ENCODE measurements around the gene NT5M.

Gene NT5M

DNA sequence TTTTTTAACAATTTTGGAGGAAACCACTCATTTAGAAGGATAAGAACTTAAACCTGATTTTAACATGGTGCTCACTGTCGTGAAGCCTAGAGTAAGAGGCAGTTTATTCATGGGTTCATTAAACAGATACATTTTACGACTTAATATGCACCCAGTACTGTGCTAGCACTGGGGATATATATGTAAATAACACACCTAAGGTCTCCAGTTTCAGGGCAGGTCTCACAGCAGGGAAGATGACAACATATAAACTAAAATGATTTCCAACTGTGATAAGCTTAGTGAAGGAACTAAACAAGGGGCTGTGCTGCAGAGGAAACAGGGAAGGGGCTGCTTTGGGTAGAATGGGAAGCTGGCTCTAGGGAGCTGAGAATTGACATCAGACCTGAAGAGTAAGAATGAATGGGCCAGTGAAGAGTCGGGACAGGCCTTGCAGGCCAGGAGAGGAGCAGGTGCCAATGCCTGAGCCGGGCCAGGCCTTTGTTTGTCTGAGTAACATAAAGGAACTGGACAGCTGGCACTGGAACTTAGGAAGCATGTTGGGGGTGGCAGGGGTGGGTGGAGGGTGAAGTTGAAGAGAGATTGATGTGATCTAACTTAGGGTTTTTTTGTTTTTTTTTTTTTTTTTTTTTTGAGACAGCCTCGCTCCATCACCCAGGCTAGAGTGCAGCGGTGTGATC is 12.1 kb downstream of the NT5M start:
- Histone ChIP-seq H3K36me3 (ENCODE audit: low read length) (peaks cover 4% of the 10 kb centered on the region; the same call in 1 of the 2 replicates), H3K4me2 (ENCODE audit: low read depth, low read length, poor library complexity, severe bottlenecking) (no peak overlapping the region), H3K27me3 (ENCODE audit: low read length) (no peaks in the 10 kb centered on the region), H3K9me2 (replicated peaks; ENCODE audit: insufficient read depth, low read length) (no peaks in the 10 kb centered on the region), H2AFZ (ENCODE audit: low read depth, low read length, severe bottlenecking) (no peak overlapping the region), H3K9me3 (ENCODE audit: insufficient read depth, low read length) (no peaks in the 10 kb centered on the region), H3K27ac (ENCODE audit: low read depth, low read length) (no peak overlapping the region), H3K79me2 (ENCODE audit: insufficient read depth, low read length) (no peaks in the 10 kb centered on the region), H3K4me3 (ENCODE audit: insufficient read depth, low read length, poor library complexity, severe bottlenecking) (no peak overlapping the region), H3F3A (ENCODE audit: insufficient read depth) (no peaks in the 10 kb centered on the region), H3K9ac (ENCODE audit: low read length) (no peak overlapping the region), H4K20me1 (ENCODE audit: low read depth, low read length) (no peaks in the 10 kb centered on the region)
- TF ChIP-seq, protein P1, sequence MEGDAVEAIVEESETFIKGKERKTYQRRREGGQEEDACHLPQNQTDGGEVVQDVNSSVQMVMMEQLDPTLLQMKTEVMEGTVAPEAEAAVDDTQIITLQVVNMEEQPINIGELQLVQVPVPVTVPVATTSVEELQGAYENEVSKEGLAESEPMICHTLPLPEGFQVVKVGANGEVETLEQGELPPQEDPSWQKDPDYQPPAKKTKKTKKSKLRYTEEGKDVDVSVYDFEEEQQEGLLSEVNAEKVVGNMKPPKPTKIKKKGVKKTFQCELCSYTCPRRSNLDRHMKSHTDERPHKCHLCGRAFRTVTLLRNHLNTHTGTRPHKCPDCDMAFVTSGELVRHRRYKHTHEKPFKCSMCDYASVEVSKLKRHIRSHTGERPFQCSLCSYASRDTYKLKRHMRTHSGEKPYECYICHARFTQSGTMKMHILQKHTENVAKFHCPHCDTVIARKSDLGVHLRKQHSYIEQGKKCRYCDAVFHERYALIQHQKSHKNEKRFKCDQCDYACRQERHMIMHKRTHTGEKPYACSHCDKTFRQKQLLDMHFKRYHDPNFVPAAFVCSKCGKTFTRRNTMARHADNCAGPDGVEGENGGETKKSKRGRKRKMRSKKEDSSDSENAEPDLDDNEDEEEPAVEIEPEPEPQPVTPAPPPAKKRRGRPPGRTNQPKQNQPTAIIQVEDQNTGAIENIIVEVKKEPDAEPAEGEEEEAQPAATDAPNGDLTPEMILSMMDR (IDR thresholded peaks at IDR 0.05; ENCODE audit: insufficient read depth, low read length, poor library complexity, severe bottlenecking), result no peak
- no peak for TF ChIP-seq EZH2phosphoT487 (conservative IDR thresholded peaks at IDR 0.05; ENCODE audit: low read length)

DNA sequence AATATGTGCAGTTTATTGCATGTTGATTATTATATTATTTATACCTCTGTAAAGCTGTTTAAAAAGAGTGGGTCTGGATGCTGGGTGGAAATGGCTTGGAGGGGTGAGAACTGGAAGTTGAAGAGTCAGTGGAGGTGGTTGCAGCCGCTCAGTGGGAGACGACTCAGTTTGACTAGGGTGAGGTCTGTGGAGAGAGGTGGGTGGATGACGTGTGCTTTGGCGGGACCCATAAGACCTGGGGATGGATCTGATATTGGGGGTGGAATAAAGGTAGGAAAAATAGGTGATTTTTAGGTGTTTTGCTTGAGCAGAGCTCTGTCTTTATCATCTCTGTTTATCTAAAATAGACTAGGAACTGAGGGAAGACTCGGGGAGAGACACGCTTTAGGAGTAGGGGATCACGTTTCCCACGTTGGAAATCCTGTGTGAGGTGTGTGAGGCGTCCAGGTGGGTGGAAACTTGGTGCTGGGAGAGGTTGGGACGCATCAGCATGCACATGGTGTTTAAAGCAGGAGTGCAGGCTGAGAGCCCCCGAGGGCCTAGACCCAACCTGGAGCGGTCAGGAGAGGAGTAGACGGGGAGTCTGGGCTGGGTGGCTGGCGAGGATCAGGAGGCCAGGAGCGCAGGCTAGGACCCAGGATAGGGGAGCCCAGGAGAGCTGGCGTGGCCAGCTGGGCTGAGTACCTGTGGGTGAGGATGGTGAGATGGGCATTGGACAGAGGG is 17.2 kb downstream of the NT5M start:
- TF ChIP-seq, protein P1 (IDR thresholded peaks at IDR 0.05; ENCODE audit: insufficient read depth, low read length, poor library complexity, severe bottlenecking), result no peak
- no peak for TF ChIP-seq EZH2phosphoT487 (conservative IDR thresholded peaks at IDR 0.05; ENCODE audit: low read length)
- Histone ChIP-seq H2AFZ (ENCODE audit: low read depth, low read length, severe bottlenecking) (no peak overlapping the region), H3K9ac (ENCODE audit: low read length) (no peak overlapping the region), H3K9me3 (ENCODE audit: insufficient read depth, low read length) (no peaks in the 10 kb centered on the region), H3K4me3 (ENCODE audit: insufficient read depth, low read length, poor library complexity, severe bottlenecking) (no peak overlapping the region), H3K27ac (ENCODE audit: low read depth, low read length) (no peak overlapping the region), H4K20me1 (ENCODE audit: low read depth, low read length) (no peaks in the 10 kb centered on the region), H3K27me3 (ENCODE audit: low read length) (no peaks in the 10 kb centered on the region), H3K36me3 (ENCODE audit: low read length) (no peaks in the 10 kb centered on the region), H3K79me2 (ENCODE audit: insufficient read depth, low read length) (no peaks in the 10 kb centered on the region), H3F3A (ENCODE audit: insufficient read depth) (no peaks in the 10 kb centered on the region), H3K9me2 (replicated peaks; ENCODE audit: insufficient read depth, low read length) (no peaks in the 10 kb centered on the region), H3K4me2 (ENCODE audit: low read depth, low read length, poor library complexity, severe bottlenecking) (no peak overlapping the region)

DNA sequence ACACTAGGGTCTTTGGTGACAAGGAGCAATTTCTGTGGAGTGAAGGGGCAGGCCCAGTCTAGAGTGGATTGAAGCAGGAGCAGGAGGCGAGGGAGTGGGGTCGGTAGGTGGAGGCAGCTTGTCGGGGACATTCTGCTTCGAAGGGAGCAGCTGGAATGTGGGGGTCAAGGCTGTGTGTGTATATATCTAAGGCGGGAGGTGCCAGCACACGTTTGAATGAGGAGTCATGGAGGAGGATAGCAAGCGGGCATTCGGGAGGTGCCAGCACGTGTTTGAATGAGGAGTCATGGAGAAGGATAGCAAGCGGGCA is 17.7 kb downstream of the NT5M start:
- no peaks in the 10 kb centered on the region for H3K9me3 ChIP-seq (ENCODE audit: insufficient read depth, low read length)
- no peaks in the 10 kb centered on the region for H3K27me3 ChIP-seq (ENCODE audit: low read length)
- H3K4me2 ChIP-seq (ENCODE audit: low read depth, low read length, poor library complexity, severe bottlenecking), result no peak overlapping the region

More for the DNA sequence above, 17.7 kb downstream of the NT5M start:
- Histone ChIP-seq H3K9ac (ENCODE audit: low read length) (no peak overlapping the region), H3K36me3 (ENCODE audit: low read length) (no peaks in the 10 kb centered on the region), H3K9me2 (replicated peaks; ENCODE audit: insufficient read depth, low read length) (no peaks in the 10 kb centered on the region), H3K27ac (ENCODE audit: low read depth, low read length) (no peak overlapping the region), H3K79me2 (ENCODE audit: insufficient read depth, low read length) (no peaks in the 10 kb centered on the region), H3K4me3 (ENCODE audit: insufficient read depth, low read length, poor library complexity, severe bottlenecking) (no peak overlapping the region), H2AFZ (ENCODE audit: low read depth, low read length, severe bottlenecking) (no peak overlapping the region), H3F3A (ENCODE audit: insufficient read depth) (no peaks in the 10 kb centered on the region), H4K20me1 (ENCODE audit: low read depth, low read length) (no peaks in the 10 kb centered on the region)
- no peak for TF ChIP-seq EZH2phosphoT487 (conservative IDR thresholded peaks at IDR 0.05; ENCODE audit: low read length)
- TF ChIP-seq, protein P1 (IDR thresholded peaks at IDR 0.05; ENCODE audit: insufficient read depth, low read length, poor library complexity, severe bottlenecking), result no peak
